Retina (tissue), 1 donor: ENCODE results near the gene MAD1L1.

ENCODE experiments used
- DNase-seq: peaks from one replicate; pipeline ENCODE4 v3.0.0-alpha.2; 2016

The MAD1L1 gene

DNA sequence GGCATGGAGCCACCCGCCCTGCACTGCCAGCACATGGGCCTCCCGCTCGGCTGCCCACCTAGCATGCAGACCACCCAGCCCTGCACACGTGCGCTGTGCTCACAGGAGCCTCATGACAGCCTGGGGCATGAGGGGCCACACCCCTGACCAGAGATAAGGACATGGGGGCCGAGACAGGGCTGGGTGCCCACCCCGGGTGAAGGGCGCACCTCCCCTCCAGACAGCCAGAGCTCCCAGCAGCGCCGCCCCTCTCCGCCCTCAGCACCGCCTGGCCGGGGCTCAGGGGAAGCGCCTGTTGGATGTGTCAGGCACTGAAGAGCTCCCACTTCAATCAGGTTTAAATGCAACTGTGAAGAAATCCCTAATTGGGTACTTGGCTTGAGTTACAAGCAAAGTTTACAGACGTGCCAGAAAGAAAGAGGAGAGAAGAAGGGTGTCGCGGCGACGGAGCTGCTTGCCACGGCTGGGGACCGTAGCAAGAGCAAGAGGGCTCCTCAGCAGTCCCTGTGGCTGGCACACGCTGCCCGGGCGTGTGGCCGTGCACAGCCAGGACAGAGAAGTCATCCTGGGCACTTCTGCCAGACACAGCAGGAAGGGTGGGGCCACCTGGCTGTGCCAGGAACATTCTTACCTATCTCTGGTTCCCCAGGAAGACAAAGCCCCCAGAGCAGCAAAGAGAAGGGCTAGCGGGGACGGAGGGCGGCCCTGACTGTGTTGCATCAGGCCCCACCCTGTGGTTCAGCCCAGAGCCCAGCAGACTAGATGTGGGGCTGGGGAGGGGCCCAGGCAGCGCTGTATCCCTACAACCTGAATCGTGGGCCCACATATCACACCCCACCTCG, 315.3 kb downstream of the MAD1L1 start:
- DNase-seq: no peak

DNA sequence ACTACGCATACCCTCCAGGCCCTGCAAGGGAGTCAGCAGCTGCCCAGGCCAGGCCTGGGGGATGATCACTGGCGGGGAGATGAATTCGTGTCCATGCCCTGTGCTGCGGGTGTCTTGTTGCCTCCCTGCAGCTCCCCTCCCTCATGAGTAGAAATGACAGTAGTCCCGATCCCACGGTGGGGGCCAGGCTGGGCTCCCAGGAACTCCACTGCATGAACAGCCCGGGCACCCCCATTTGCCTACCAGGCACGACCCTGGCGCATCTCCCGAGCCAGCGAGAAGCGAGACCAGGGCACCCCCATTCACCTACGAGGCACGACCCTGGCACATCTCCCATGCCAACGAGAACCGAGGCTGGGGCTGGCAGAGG, 316.2 kb downstream of the MAD1L1 start:
- no peak for DNase-seq

- DNase-seq: no peak
Observed at GRCh38 chr7:1915956-1916600, 316.7 kb downstream of the MAD1L1 start.

DNA sequence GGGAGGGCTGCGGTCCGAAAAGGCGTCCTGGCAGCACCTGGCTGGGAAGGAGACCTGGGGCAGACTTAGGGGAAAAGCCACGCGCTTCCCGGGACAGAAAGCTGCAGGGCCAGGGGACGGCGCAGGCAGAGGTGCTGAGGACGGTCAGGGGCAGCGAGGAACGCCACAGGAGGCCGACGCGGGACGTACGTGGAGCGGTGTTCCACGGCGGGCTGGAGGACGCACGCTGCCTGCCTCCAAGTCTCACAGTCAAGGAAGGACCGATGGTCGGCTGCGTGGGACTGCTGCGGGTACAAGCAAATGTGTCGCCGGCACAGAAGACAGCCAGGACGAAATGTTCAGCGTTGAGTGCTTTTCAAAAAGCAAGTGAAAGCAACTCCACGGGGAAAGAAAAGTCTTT, 317.4 kb downstream of the MAD1L1 start:
- no peak for DNase-seq

GRCh38 chr7:1914743-1915142, 318.0 kb downstream of the MAD1L1 start:
- no peak for DNase-seq

- DNase-seq: no peak
Observed at GRCh38 chr7:1914321-1914720, 318.4 kb downstream of the MAD1L1 start.

GRCh38 chr7:1913466-1914282, 319.1 kb downstream of the MAD1L1 start:
- DNase-seq: no peak

DNA sequence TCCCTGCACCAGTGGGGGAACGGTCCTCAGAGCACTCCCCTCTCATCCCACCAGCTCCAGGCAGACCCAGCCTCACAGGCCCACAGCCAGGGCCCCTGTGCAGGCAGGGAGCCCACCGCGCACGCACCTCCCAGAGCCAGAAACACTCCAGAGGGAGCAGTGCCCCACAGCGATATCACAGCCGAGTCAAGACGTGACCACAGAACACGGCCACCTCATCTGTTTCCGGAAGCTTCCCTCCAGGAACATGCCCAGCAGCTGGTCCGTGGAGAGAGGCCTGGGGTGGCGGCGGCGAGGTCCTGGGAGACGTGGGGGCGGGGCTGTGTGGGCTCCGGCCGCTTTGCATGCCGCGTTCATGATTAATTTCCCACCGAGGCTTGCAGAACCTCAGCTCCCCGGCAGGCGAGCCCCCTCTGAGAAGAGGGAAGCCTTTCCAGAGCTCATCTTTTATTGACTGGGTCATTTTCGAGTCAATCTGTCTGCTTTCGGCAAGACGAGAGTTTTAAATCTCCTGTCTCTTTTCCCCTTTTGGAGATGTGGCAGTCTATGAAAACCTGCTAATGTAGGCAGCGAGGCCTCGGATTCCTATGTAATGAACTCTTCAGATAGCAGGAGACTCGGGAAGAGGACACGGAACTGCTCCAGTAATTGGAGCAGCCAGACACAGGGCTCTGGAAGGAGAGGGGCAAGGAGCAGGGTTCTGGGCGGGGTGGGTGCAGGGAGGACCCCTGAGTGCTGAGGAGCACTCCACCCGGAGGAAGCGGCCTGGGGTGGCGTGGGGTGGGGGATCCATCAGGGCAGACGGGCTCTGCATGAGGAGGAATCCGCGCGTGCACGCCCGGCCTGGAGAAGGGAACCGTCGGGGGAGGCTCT, 319.9 kb downstream of the MAD1L1 start:
- peak; percentile 84 for DNase-seq

- DNase-seq: no peak
Observed at GRCh38 chr7:1911571-1911970, 321.2 kb downstream of the MAD1L1 start.

- no peak for DNase-seq
Observed at GRCh38 chr7:1910827-1911226, 321.9 kb downstream of the MAD1L1 start.

- no peak for DNase-seq
Observed at GRCh38 chr7:1910081-1910685, 322.6 kb downstream of the MAD1L1 start.

DNA sequence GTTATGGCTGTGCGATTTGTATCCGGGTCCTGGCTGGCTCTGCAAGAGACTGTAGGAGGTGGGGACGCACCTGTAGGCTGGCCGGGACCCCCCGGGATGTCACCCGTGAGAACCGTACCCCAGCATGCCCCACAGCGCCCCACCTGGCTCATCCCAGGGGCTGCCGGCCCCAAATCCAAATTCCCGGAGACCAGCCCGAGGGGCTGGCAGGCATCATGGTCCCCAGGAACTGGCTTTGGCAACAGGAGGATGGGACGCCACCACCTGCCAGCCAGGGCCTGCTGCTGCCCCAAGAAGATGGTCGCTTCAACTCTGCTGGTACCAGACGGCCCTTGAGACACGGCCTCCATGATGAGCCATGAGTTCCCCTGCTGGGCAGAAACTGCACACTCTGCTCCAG, 323.3 kb downstream of the MAD1L1 start:
- no peak for DNase-seq

GRCh38 chr7:1908823-1909420, 323.8 kb downstream of the MAD1L1 start:
- no peak for DNase-seq

GRCh38 chr7:1907751-1908365, 324.9 kb downstream of the MAD1L1 start:
- no peak for DNase-seq

GRCh38 chr7:1906988-1907745, 325.6 kb downstream of the MAD1L1 start:
- no peak for DNase-seq

DNA sequence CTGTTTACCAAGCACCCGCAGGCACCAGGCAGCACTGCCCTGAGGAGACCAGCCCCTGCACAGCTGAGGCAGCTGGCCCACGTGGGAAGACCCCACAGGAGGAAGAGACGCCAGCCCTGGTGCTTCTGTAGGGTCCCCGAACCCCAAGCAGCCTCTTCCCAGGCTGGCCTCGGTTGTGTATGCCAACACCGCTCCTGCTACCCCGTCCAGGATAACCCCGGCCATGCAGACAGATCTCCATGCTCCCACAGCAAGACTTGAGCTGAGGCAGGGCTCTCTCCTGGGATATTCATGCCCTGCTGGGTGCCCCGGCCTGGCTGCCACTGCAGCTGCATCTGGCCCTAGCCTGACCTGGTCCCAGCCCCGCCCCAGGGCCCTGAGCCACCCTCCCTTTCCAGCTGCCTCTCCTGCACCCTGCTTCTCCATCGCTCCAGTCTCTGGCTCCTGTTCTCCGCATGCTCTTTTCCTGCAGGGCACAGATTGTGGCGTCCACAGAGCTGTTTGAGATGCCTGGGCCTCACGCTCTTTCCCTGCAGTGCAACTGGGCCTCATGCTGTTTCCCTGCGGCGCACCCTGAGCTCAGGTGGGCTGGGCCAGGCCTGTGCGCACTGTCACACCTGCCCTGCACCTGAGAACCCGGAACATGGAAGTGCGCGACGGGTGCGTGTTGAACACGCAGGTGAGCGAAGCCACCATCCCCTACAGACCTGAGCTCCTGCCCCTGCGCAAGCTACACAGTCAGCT, 326.5 kb downstream of the MAD1L1 start:
- no peak for DNase-seq

- DNase-seq: no peak
Observed at GRCh38 chr7:1902231-1902855, 330.4 kb downstream of the MAD1L1 start.

DNA sequence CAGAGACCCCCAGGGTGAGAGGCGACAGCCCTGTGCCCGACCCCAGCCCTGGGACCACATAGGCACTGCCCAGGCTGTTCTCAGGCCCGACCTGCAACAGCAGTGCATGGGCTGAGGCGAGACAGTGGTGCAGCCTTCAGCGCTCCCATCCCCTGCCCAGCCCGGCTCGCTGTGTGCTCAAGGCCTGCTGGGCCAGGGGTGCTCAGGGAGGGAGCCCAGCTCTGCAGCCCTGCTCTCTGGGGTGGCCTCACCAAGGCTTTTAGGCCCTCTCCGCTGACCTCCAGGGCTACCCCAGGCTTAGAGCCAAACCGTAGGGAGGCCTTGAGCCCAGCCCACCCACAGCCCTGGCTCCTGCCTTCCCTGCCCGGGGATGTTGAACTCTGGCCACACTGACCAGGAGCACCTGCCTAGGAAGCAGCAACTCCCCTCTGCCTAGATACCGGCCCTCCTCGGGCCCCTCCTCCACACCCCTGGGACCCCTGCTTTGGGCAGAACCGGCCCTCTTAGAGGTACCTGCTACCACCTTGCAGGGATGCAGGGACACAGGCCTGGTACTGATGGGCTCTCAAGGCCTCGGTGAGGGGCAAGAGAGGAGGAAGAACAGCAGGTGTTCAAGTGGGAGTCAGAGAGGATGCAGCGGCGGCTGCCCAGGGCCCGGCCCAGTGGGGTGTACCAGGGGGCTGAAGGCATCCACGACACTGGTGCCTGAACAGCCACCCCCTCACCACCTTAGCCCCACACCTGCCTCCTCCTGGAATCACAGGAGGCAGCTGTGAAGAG, 331.1 kb downstream of the MAD1L1 start:
- no peak for DNase-seq
